HFFc6 (cell line): ENCODE results near the gene ATP2B3. TPM values are rescaled to one million over a fixed set of nuclear protein-coding genes. Genes with fewer than 3 reads are reported as not detected.

Experiments used
- DNase-seq: peaks from one replicate; pipeline ENCODE4 v3.0.0-alpha.2; 2018
- H3K27ac Mint-ChIP-seq: 2 replicates; pipeline ENCODE4 v1.8.0; 2020; ENCODE audit warnings: mild to moderate bottlenecking, mixed read lengths
- H3K27me3 Mint-ChIP-seq: 2 replicates; pipeline ENCODE4 v1.8.0; 2021; ENCODE audit warnings: mild to moderate bottlenecking, moderate library complexity, mixed read lengths; ENCODE audit not compliant: insufficient read depth
- H3K36me3 Mint-ChIP-seq: 2 replicates; pipeline ENCODE4 v1.8.0; 2021; ENCODE audit warnings: low read depth, mixed read lengths
- H3K4me1 Mint-ChIP-seq: 2 replicates; pipeline ENCODE4 v1.8.0; 2020; ENCODE audit warnings: low read depth, mixed read lengths
- H3K4me3 Mint-ChIP-seq: 2 replicates; pipeline ENCODE4 v1.8.0; 2020; ENCODE audit warnings: mild to moderate bottlenecking, moderate library complexity, mixed read lengths
- H3K9me3 Mint-ChIP-seq: 2 replicates; pipeline ENCODE4 v1.8.0; 2020; ENCODE audit warnings: mild to moderate bottlenecking, mixed read lengths
- CTCF ChIP-seq: fragments of 200-600 bp; sonication (generic); IDR thresholded peaks from 2 replicates; pipeline ENCODE4 v1.5.0; 2021; ENCODE audit warnings: antibody characterized with exemption, mild to moderate bottlenecking
- total RNA-seq, 6 experiments: library from RNA; stranded (reverse); fragmentation: NEBNext Ultra II Directional; extraction: Animal tissue kit (Norgen Biotek cat#: 25700); gene quantifications; 2 replicates in 1 of 6; 3 replicates in 5 of 6; pipeline ENCODE4 v1.2.3, GENCODE V29; 2021

ATP2B3 gene
- total RNA-seq, 6 experiments from 2014 or later = not detected

- no peak for DNase-seq
- H3K4me1 Mint-ChIP-seq = peaks cover 11% of the 10 kb centered on the region; the same call in 1 of the 2 replicates
- H3K9me3 Mint-ChIP-seq = no peaks in the 10 kb centered on the region
Measured at GRCh38 chrX:153576239-153576870, 58.9 kb downstream of the ATP2B3 start.

GRCh38 chrX:153576961-153577360 lies 59.5 kb downstream of the ATP2B3 start:
- Mint-ChIP-seq H3K27me3 (peaks cover 9% of the 10 kb centered on the region), H3K9me3 (no peaks in the 10 kb centered on the region), H3K27ac (no peak overlapping the region), H3K36me3 (no peaks in the 10 kb centered on the region), H3K4me1 (peaks cover 11% of the 10 kb centered on the region; the same call in 1 of the 2 replicates), H3K4me3 (no peak overlapping the region)
- no peak for TF ChIP-seq CTCF
- peak; percentile 46 for DNase-seq

More at GRCh38 chrX:153576239-153576870, 58.9 kb downstream of the ATP2B3 start:
- Mint-ChIP-seq H3K4me3 (no peak overlapping the region), H3K27me3 (peaks cover 9% of the 10 kb centered on the region), H3K27ac (no peak overlapping the region), H3K36me3 (no peaks in the 10 kb centered on the region)
- TF ChIP-seq CTCF = no peak

GRCh38 chrX:153578200-153578835 lies 60.9 kb downstream of the ATP2B3 start:
- H3K27ac Mint-ChIP-seq = no peak overlapping the region
- H3K9me3 Mint-ChIP-seq = no peaks in the 10 kb centered on the region

GRCh38 chrX:153578889-153579288 lies 61.4 kb downstream of the ATP2B3 start:
- Mint-ChIP-seq H3K27me3 (peaks cover 4% of the 10 kb centered on the region), H3K4me1 (peaks cover 11% of the 10 kb centered on the region; the same call in 1 of the 2 replicates), H3K9me3 (no peaks in the 10 kb centered on the region), H3K4me3 (no peak overlapping the region), H3K36me3 (no peaks in the 10 kb centered on the region), H3K27ac (no peak overlapping the region)
- no peak for DNase-seq
- TF ChIP-seq CTCF = no peak

More at GRCh38 chrX:153578200-153578835, 60.9 kb downstream of the ATP2B3 start:
- peak; percentile 17; the same call in 1 of the 2 replicates for TF ChIP-seq CTCF
- no peak for DNase-seq
- Mint-ChIP-seq H3K27me3 (peaks cover 7% of the 10 kb centered on the region), H3K4me3 (no peak overlapping the region), H3K36me3 (no peaks in the 10 kb centered on the region), H3K4me1 (peaks cover 11% of the 10 kb centered on the region; the same call in 1 of the 2 replicates)

- no peaks in the 10 kb centered on the region for H3K36me3 Mint-ChIP-seq
- no peaks in the 10 kb centered on the region for H3K9me3 Mint-ChIP-seq
Measured at GRCh38 chrX:153580700-153581386, 63.4 kb downstream of the ATP2B3 start.

More at GRCh38 chrX:153580700-153581386, 63.4 kb downstream of the ATP2B3 start:
- H3K4me1 Mint-ChIP-seq = peaks cover 10% of the 10 kb centered on the region; the same call in 1 of the 2 replicates
- H3K27ac Mint-ChIP-seq = no peak overlapping the region
- no peak for DNase-seq
- H3K4me3 Mint-ChIP-seq = no peak overlapping the region
- H3K27me3 Mint-ChIP-seq = no peaks in the 10 kb centered on the region; the same call in none of the 2 replicates
- peak; percentile 29; the same call in 1 of the 2 replicates for TF ChIP-seq CTCF
